ENCODE data around the gene HMCN1.

DNA sequence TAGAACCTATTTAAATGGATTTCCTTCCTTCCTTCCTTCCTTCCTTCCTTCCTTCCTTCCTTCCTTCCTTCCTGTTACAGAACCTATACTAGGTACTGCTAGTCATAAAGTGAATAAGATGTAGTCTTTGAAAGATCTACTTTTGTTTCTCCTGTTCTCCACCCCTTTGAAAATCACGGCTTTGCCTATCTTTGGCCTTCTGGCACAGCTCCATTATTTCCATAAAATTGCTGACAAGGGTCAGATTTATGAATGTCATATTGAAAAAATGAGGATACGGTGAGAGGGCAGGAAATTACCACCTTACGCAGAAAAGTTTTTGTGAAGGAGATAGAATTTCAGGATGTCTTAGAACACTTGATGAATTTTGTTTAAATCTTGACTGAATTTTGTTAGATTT is 18.1 kb upstream of the HMCN1 start:
- TF ChIP-seq CTCF (IDR thresholded peaks at IDR 0.05) (no peak), POLR2A (IDR thresholded peaks at IDR 0.05) (no peak)

Measured in lower leg skin (tissue), 3 donors.